NB4 (cell line): ENCODE results near the gene LDLRAD4.

Experiments used
- DNase-seq: peaks from one replicate; pipeline ENCODE4 v3.0.0; 2010; ENCODE audit warnings: low read depth
- H3K4me3 ChIP-seq: one replicate; pipeline ENCODE4 v1.5.1; 2011; ENCODE audit warnings: mild to moderate bottlenecking, low read depth, low read length, moderate library complexity
- CTCF ChIP-seq: IDR thresholded peaks from one replicate; pipeline ENCODE4 v1.5.1; 2012; ENCODE audit warnings: low read depth, low read length
- MAX ChIP-seq: IDR thresholded peaks from 2 replicates; pipeline ENCODE4 v1.6.1; 2011; ENCODE audit warnings: low read depth, low read length
- MYC ChIP-seq: IDR thresholded peaks from 2 replicates; pipeline ENCODE4 v1.6.1; 2011; ENCODE audit warnings: low read depth, low read length
- POLR2A ChIP-seq: IDR thresholded peaks from 2 replicates; pipeline ENCODE4 v1.6.1; 2011; ENCODE audit warnings: mild to moderate bottlenecking; ENCODE audit not compliant: insufficient read length; ENCODE audit errors: extremely low read depth

Gene LDLRAD4

GRCh38 chr18:13449651-13450050, 231.1 kb downstream of the LDLRAD4 start:
- no peak for DNase-seq
- TF ChIP-seq MAX, result no peak
- TF ChIP-seq POLR2A, result no peak
- no peak for TF ChIP-seq CTCF
- no peak for TF ChIP-seq MYC
- H3K4me3 ChIP-seq, result no peak overlapping the region

DNA sequence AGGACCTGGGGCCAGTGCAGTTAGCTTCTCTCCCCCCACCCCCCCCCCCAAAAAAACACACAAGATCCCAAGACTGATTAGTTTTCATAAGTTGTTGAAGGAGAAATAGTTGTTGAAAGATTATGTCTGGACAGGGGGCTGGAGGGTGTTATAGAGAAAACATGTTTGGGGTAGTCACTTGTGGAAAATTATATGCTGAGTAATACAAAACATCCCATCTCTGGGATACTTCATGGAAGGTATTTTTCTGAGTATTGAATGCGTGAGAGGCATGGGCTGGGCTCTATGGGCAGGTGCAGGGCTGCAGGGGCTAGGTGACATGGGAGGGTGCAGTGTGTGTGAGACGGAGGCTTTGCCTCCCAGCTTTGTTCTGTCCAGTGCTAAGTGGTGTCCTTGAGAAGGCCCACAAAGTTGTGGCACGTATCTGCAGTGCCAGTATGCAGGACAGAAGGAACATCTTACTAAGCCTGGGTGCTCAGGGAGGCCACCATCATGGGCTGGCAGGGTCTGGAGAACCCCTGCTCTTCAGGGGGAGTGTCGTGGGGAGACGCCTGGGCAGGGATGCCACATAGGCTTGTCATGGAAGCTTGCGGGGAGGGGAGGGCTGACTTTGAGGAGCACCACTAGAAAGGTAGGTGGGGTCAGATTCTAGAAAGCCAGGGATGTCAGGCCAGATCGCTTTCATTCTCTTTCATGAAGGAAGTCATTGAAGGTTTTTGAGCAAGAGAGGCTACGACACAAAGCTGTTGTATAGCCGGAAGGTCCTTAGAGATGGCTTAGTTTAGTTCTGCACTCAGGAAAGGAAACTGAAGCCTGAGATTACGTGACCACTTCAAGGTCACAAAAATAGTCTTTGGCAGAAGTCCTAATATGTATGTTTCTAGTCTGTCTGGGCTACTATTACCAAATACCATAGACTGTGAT, 232.0 kb downstream of the LDLRAD4 start:
- no peak for DNase-seq
- H3K4me3 ChIP-seq, result no peak overlapping the region
- TF ChIP-seq CTCF (no peak), MYC (no peak), POLR2A (no peak), MAX (no peak)

DNA sequence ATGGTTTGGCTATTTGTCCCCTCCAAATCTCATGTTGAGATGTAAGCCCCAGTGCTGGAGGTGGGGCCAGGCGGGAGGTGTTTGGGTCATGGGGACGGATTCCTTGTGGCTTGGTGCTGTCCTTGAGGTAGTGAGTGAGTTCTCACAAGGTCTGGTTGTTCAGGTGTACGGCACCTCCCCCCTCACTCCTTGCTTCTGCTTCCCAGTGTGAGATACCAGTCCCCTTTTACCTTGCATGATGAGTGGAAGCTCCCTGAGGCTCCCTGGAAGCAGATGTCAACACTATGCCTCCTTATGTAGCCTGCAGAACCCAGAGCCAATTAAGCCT, 232.6 kb downstream of the LDLRAD4 start:
- no peak for TF ChIP-seq MAX
- no peak for TF ChIP-seq CTCF
- TF ChIP-seq POLR2A, result no peak
- DNase-seq, result no peak
- no peak overlapping the region for H3K4me3 ChIP-seq

DNA sequence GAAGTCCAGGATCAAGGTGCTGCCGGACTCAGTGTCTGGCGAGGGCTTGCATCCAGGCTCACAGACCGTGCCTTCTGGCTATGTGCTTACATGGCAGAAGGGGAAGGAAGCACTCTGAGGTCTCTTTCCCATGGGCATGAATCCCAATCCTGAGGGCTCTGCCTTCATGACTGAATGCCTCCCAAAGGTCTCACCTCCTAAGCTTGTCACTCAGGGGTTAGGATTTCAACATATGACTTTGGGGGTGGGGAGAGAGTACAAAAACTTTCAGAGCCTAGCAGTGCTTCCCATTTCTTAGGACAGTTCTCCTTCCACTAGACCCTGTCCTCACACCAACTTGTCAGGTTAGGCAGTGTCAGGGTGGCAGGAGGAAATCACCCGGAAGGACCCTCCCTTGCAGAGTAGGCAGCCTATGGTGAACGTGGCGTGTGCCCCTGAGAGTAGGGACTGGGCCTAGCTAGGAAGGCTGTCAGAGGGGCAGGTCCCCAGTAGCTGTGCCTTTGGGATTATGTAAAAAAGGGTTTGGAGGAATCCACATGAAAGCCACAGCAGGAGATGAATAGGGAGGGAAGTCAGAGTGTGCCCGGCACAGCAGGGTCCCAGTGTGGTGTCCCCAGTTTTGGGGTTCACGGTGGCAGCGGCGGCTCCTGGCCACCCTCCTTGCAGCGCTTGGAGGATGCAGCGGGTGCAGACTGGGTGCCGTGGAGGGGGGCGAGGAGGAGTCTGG, 233.3 kb downstream of the LDLRAD4 start:
- DNase-seq, result no peak
- H3K4me3 ChIP-seq, result no peak overlapping the region
- TF ChIP-seq MYC (no peak), POLR2A (no peak), CTCF (no peak), MAX (no peak)

GRCh38 chr18:13452388-13452811, 233.8 kb downstream of the LDLRAD4 start:
- no peak for TF ChIP-seq CTCF
- no peak for TF ChIP-seq MAX
- no peak for TF ChIP-seq POLR2A
- TF ChIP-seq MYC, result no peak
- no peak for DNase-seq
- H3K4me3 ChIP-seq, result no peak overlapping the region
